Epithelial cell of proximal tubule (primary cell): ENCODE data around the gene FBXO46. TPM values are rescaled to one million over a fixed set of nuclear protein-coding genes. Genes with fewer than 3 reads are reported as not detected.
A peak's percentile ranks its signal among the peaks of the same experiment; 100 is the strongest.

ENCODE experiments used
- DNase-seq: peaks from one replicate; pipeline ENCODE4 v3.0.0-alpha.2; 2011; ENCODE audit warnings: low read depth
- H3K4me3 ChIP-seq: 2 replicates; pipeline ENCODE4 v1.5.1; 2011; ENCODE audit warnings: low read depth, mild to moderate bottlenecking, low read length
- total RNA-seq: library from RNA; depleted of rRNA; stranded (reverse); fragments of >200 nt; gene quantifications from 2 replicates; pipeline ENCODE4 v1.2.3, GENCODE V29; 2015
- TF ChIP-seq, protein P1 (sequence below): conservative IDR thresholded peaks from 2 replicates; pipeline ENCODE4 v1.5.1; 2012; ENCODE audit warnings: low read depth, mild to moderate bottlenecking, low read length

FBXO46 gene
- total RNA-seq, 1 donor from 2014 or later: 6.6 TPM

DNA sequence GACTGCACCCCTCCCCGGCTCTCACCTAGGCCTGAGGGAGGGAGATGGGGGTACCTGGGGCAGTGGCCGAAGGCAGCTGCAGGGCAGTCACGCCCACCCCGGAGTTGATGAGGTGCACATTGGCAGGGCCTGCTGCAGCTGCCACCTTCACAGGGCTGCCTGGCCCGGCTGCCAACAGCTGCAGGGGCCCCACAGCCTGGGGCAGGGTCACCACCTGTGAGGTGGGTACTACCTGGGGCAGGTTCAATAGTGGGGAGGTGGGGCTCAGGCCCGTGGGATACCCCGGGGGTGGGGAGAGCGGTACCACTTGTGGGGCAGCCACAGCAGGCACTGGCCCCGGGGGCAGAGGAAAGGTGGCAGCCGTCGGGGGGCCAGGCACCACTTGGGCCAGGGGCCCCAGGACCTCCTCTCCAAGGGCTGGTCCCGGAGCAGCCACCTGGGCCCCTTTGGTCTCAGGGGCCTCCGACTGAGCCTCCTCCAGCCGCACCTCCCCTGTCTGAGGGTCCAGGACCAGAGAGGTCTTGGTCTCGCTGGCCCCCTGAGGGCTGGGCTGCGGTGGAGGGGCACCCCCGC is 35.7 kb upstream of the FBXO46 start:
- H3K4me3 ChIP-seq: peak overlapping the region; percentile 89
- TF ChIP-seq, protein P1, sequence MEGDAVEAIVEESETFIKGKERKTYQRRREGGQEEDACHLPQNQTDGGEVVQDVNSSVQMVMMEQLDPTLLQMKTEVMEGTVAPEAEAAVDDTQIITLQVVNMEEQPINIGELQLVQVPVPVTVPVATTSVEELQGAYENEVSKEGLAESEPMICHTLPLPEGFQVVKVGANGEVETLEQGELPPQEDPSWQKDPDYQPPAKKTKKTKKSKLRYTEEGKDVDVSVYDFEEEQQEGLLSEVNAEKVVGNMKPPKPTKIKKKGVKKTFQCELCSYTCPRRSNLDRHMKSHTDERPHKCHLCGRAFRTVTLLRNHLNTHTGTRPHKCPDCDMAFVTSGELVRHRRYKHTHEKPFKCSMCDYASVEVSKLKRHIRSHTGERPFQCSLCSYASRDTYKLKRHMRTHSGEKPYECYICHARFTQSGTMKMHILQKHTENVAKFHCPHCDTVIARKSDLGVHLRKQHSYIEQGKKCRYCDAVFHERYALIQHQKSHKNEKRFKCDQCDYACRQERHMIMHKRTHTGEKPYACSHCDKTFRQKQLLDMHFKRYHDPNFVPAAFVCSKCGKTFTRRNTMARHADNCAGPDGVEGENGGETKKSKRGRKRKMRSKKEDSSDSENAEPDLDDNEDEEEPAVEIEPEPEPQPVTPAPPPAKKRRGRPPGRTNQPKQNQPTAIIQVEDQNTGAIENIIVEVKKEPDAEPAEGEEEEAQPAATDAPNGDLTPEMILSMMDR: no peak
- DNase-seq: no peak

- no peak overlapping the region for H3K4me3 ChIP-seq
- DNase-seq: no peak
- TF ChIP-seq, protein P1: no peak
Observed at GRCh38 chr19:45765702-45766295, 35.1 kb upstream of the FBXO46 start.

GRCh38 chr19:45764945-45765701 is 34.4 kb upstream of the FBXO46 start:
- DNase-seq: no peak
- TF ChIP-seq, protein P1: no peak
- H3K4me3 ChIP-seq: no peak overlapping the region

- no peak overlapping the region for H3K4me3 ChIP-seq
- no peak for DNase-seq
- TF ChIP-seq, protein P1: no peak
Observed at GRCh38 chr19:45764475-45764874, 33.8 kb upstream of the FBXO46 start.

DNA sequence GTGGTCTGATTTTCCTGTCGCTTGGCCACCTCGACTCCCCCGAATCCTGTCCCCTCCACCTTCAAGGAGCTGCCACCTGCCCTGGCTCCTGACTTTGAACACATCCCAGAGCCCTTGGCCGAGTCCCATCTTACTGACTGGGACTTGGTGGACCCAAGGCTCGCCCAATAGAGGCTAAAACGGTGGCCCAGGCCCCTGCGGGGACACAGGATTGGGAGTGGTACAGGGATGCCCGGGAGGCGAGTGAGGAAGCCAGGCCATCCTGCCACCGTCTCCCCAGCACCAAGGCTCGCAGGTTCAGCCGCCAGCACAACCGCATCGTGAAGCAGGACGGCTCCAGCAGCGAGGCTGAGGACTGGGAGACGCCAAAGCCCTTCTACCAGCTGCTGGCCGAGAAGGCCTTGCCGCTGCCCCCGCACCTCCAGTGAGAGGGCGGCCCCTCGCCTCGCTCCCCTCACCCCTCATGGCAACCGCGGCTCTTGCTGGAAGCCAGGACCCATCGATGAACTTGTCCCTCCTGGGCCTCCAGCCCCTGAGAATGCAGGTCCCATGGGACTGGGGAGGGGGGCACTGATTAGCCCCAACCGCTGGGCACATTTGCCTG is 33.1 kb upstream of the FBXO46 start:
- no peak overlapping the region for H3K4me3 ChIP-seq
- TF ChIP-seq, protein P1: no peak
- no peak for DNase-seq

DNA sequence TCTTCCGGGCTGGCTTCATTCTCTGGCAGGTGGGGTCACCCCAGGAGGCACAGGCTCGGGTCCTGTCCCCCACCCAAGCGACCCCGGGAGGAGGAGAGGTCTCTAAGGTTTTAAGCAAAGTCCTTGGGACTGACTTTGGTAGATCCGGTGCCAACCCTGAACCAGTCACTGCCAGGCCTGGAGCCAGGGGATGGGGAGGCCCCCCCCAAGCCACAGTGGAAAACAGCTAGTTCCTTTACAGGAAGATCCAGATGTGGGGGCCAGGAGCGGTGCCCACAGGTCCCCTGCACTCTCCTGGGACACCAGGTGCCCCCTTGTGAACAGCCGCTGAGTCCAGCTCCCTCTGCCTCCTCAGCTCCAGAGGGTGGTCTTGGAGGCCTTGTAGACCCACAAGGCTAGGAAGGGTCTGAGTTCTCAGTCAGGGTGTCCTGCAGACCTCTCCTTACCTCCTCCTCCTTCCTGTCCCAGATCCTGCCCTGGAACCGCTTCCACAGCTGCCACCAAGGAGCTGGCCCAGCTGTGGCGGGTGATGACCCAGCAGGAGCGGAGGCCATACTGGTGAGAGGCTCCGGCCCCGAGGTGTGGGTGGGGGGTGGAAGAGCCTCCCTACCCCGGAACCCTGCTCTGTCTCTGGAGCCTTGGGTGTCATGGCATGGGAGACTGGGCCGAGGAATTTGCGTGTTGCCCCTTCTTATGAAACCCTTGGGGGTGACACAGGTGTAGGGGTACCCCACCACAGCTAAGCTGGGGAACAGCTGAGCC is 32.4 kb upstream of the FBXO46 start:
- TF ChIP-seq, protein P1: no peak
- H3K4me3 ChIP-seq: no peak overlapping the region
- no peak for DNase-seq
